HG02884 (cell line): ENCODE results near the gene KHDC1.
A peak's percentile ranks its signal among the peaks of the same experiment; 100 is the strongest.
"Not testable (repeated sequence)": the region's sequence is repeated elsewhere in the genome, so short reads cannot be mapped to it uniquely, and the experiment has no call there.

Experiments
- ATAC-seq: cut with Tn5 transposase; IDR thresholded peaks from one replicate; pipeline ENCODE4 v1.9.1; 2021; ENCODE audit warnings: mild to moderate bottlenecking, moderate library complexity; ENCODE audit not compliant: unreplicated experiment

The KHDC1 gene

GRCh38 chr6:73262671-73263569, at the start of gene KHDC1:
Gene KHDC1, minus strand, starts transcription at chr6:73263196. Its CDS starts 20,679 bp downstream, at chr6:73242517.
- ATAC-seq: peak; percentile 92

- not testable (repeated sequence) for ATAC-seq
These were observed 47.5 kb upstream of the KHDC1 start for GRCh38 chr6:73310503-73310845.

GRCh38 chr6:73309785-73310502, 46.9 kb upstream of the KHDC1 start:
- ATAC-seq: peak; percentile 98

GRCh38 chr6:73309535-73309784, 46.5 kb upstream of the KHDC1 start:
- ATAC-seq: no peak

- peak; percentile 1 for ATAC-seq
These were observed 45.9 kb upstream of the KHDC1 start for GRCh38 chr6:73308712-73309534.

GRCh38 chr6:73303773-73304172, 40.8 kb upstream of the KHDC1 start:
- peak; percentile 61 for ATAC-seq

GRCh38 chr6:73302339-73302738, 39.3 kb upstream of the KHDC1 start:
- no peak for ATAC-seq

GRCh38 chr6:73299151-73299971, 36.4 kb upstream of the KHDC1 start:
- ATAC-seq: no peak

GRCh38 chr6:73293331-73293730, 30.3 kb upstream of the KHDC1 start:
- no peak for ATAC-seq

GRCh38 chr6:73290435-73290834, 27.4 kb upstream of the KHDC1 start:
- ATAC-seq: no peak

- no peak for ATAC-seq
These were observed 23.8 kb upstream of the KHDC1 start for GRCh38 chr6:73286752-73287151.

GRCh38 chr6:73285674-73286283, 22.8 kb upstream of the KHDC1 start:
- no peak for ATAC-seq

- no peak for ATAC-seq
These were observed 19.9 kb upstream of the KHDC1 start for GRCh38 chr6:73282871-73283270.

GRCh38 chr6:73281684-73282083, 18.7 kb upstream of the KHDC1 start:
- not testable (repeated sequence) for ATAC-seq

GRCh38 chr6:73269296-73269695, 6.3 kb upstream of the KHDC1 start:
- ATAC-seq: not testable (repeated sequence)

GRCh38 chr6:73268896-73269295, 5.9 kb upstream of the KHDC1 start:
- not testable (repeated sequence) for ATAC-seq

GRCh38 chr6:73264446-73264845, 1.4 kb upstream of the KHDC1 start:
- no peak for ATAC-seq

GRCh38 chr6:73263570-73263909, 544 bp upstream of the KHDC1 start:
- peak; percentile 2 for ATAC-seq

GRCh38 chr6:73258721-73259120, 4.3 kb downstream of the KHDC1 start:
- ATAC-seq: no peak

- ATAC-seq: not testable (repeated sequence)
These were observed 8.7 kb downstream of the KHDC1 start for GRCh38 chr6:73254323-73254722.
